Measurements from ENCODE around the gene KLHL3.

KLHL3 gene

GRCh38 chr5:137708062-137708461 is 27.8 kb downstream of the KLHL3 start:
- DNase-seq = no peak

DNA sequence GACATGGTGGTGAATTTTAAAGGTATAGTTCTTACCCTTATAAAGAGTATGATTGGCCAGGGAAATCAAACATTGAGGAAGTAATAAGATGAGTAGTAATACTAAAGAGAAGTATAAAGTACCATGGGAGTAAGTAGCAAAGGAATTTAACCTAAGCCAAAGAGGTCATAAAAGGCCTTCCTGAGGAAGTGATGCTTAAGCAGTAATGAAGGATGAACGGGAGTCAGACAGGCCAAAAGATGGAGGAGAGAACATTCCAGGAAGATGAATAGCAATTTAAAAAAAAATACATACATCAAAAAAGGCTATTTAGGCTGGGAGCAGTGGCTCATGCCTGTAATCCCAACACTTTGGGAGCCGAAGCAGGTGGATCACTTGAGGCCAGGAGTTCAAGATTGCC is 29.0 kb downstream of the KLHL3 start:
- no peak for DNase-seq

GRCh38 chr5:137705106-137705505 is 30.8 kb downstream of the KLHL3 start:
- DNase-seq = no peak

- DNase-seq = no peak
Observed at GRCh38 chr5:137703565-137703964, 32.3 kb downstream of the KLHL3 start.

- no peak for DNase-seq
Observed at GRCh38 chr5:137700282-137700680, 35.6 kb downstream of the KLHL3 start.

- DNase-seq = no peak
Observed at GRCh38 chr5:137699336-137700281, 36.3 kb downstream of the KLHL3 start.

DNA sequence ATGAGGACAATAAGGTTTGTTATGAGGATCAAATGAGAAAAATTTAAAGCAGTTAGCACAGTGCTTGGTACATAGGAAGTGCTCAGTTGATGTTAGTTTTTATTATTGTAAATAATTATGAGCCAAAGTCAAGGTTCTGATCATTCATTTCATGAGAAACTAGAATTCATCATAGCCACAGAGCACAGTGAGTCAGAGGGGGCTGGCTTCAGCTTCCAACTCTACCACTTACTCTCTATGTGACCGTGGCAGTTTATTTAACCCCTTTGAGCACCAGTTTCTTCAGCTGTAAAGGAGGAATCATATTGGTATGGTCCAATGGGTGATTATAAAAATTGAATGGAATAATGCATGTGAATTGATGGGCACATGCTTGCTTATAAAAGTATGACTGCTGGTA is 39.4 kb downstream of the KLHL3 start:
- no peak for DNase-seq

- no peak for DNase-seq
Observed at GRCh38 chr5:137695651-137696428, 40.0 kb downstream of the KLHL3 start.

DNA sequence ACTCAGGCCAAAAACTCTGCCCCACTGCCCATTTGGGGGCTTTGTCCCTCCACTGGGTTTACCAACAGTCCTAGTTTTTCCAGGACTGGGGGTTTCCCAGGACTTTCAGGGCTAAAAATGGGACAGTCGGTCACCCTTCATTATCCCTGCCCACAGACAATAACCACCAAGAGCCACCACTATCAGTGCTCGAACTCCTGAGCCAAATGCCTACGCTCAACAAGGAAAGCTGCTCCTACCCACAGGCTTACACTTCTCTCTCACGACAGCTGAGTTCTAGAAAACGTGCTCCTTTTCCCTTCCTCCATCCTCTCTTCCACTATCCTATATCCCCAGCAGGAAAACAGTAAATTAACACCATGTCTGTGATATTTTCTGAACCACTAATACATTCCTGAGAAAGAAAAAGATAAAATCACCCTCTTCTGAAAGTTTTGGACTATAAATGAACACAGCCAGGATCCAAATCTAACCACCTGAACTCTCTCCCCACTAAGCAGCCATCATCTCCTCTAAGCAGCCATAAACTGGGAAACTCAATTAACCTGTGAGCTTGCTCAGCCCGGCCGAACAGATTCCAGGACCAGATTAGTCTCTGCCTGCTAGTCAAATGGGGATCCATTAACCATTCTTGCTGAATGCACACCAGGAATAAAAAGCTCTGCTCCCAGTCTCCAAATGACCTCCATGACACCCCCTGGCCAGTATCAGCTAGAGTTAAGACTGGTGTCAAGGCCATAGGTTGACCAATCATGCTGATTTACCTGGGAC is 41.8 kb downstream of the KLHL3 start:
- no peak for DNase-seq

DNA sequence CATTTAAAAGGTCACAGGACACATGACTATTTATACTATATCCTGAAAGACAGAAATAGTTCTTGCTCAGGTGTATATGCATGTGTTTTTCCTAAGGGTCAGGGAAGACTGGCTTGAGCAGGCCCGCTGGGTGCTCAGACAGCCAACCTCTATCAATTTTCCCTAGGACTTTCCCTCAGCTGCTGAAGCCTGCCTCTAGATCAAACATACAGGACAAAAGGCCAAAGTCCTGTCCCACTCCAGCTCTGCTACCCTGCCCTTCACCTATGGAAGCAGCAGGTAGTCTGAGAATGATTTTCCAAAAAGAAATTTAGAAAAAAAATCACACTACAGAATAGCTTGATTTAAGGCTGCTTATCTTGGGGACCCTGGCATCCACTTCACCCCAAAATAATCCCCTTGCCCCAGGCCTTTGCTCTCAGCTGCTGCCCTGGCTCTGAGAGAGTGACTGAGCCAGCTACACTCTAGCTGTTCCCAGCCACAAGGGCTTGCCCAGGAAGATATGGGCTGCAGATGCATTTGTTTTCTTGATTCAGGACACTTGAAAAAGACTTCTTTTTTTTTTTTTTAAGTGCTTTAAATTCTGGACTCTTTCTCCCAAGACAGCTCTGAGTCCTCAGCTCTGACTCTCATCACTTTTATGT is 42.5 kb downstream of the KLHL3 start:
- DNase-seq = no peak

- DNase-seq = no peak
Observed at GRCh38 chr5:137689306-137689705, 46.6 kb downstream of the KLHL3 start.

- DNase-seq = no peak
Observed at GRCh38 chr5:137688210-137688840, 47.6 kb downstream of the KLHL3 start.

DNA sequence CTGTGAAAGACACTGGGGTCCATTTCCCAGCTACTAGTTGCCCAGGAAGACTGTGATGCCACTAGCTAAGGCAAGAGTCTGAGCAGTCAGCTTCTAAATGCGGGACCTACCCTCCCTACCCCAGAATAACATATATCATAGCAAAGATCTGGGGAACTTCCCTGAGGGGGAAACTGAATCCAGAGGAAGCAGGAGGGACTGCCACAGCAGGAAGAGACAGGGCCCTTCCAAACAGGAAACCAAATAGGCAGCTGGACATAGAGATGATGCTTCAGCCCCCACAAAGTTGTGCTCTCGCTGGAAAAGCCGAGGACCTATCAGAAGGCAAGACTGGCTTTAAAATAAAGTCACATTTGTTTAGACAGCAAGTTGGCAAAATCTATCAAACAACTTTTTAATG is 51.1 kb downstream of the KLHL3 start:
- DNase-seq = no peak

- DNase-seq = no peak
Observed at GRCh38 chr5:137681191-137681590, 54.7 kb downstream of the KLHL3 start.

DNA sequence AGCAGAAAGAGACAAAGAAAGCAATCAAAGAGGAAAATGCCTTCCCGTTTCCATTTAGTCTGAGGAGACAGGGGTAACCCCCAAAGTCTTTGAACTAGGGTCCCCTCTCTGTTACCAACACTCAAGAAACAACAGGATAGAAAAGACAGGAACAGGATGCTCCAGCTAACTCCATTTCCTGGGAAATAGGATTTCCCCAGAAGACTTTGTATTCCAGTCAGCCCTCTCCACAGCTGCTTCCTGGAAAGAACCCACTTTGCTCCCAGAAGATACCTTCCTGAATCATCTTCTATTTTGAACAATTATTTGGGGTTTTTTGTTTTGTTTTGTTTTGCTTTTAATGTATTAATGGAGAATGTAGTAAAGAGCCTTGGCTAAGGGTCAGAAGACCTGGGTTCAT is 56.0 kb downstream of the KLHL3 start:
- DNase-seq = no peak

- DNase-seq = no peak
Observed at GRCh38 chr5:137679195-137679594, 56.7 kb downstream of the KLHL3 start.

DNA sequence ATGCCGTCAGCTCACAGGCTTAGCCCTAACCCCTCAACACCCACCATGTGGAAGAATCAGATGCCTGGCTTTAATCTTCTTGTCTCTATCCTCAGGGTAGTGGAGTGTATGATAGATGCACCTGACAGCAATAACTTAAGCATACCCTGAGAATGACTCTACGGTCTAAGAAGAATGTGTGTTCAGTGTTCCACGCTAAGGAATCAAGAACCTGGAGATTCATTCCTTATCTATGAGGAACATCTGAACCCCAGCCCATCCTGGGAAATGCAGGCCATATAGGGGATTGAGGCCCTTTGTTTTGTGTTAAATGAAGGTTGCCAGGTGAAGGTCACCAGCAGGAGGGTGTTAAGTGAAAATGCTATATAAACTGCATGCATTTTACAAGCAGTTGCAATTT is 63.0 kb downstream of the KLHL3 start:
- DNase-seq = no peak

- no peak for DNase-seq
Observed at GRCh38 chr5:137672001-137672400, 63.9 kb downstream of the KLHL3 start.

DNA sequence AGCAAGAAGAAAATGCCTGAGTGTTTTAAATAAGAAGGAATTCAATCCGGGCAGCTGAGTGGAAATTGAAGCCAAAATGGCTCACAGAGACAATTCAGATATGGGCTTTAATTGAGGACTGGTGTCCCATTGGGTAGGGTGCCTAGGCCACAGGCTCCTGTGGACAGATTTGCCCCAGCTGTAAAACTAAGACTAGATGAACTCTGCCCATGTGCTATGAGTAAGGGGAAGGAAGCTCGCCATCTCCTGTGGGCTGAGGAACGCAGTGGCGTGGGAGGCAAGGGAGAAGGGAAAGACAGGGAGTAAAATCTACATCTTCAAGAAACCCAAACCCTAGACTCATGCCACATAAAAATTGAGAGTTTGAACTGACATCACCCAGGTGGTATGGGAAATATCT is 66.1 kb downstream of the KLHL3 start:
- no peak for DNase-seq

DNA sequence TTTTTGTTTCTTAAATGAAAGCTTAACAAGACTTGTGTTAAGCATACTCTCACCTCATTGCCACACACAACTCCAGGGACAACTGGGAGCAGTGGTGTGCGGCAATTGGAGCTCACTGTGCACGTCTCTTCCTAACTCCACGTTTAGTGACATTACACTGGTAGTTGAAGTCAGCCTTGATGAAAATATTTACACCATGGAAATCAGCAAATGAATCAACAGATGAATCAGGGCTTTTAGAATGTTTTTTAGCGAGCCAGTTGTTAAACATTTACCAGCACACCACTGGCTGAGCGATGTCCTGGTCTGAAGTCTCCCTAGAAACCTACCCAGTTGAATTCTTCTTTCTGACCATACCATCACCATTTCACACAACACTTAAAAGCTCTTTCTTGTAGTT is 67.3 kb downstream of the KLHL3 start:
- DNase-seq = no peak

DNA sequence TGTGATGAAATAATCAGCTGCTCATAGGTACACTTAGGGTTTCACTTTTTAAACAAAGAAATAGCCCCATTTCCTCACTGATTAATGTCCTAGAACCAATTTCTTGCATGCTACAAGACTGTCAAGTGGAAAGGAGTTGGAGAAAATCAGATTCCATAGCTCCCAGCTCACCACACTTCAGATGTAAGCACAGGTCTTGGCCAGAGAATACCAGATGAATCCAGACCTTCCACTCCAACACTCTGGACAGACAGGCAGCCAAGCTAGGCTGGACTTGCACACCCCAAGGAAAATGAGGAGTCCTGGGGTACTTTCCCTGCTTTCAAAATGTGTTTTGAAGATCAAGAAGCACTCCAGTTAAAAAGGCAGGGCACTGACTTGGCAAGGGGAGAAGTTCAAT is 68.5 kb downstream of the KLHL3 start:
- DNase-seq = no peak

- peak; percentile 12 for DNase-seq
Observed at GRCh38 chr5:137666901-137667300, 69.0 kb downstream of the KLHL3 start.
